OCI-LY1 (cell line): ENCODE results near the gene GPHA2.
A peak's percentile ranks its signal among the peaks of the same experiment; 100 is the strongest.

ENCODE experiments used
- H2AFZ ChIP-seq: fragments of 200-600 bp; sonication (generic), shearing (Covaris generic); 2 replicates; pipeline ENCODE4 v1.6.0; 2014; ENCODE audit warnings: antibody characterized with exemption, mild to moderate bottlenecking, low read length
- H3F3A ChIP-seq: fragments of 200-600 bp; sonication (generic), shearing (Covaris generic); 2 replicates; pipeline ENCODE4 v1.6.0; 2014; ENCODE audit warnings: mild to moderate bottlenecking, antibody characterized with exemption, low read length, moderate library complexity; ENCODE audit not compliant: insufficient read depth
- H3K27ac ChIP-seq: fragments of 200-600 bp; sonication (generic); 2 replicates; pipeline ENCODE4 v1.5.1; 2014; ENCODE audit warnings: low read length, mixed run types, mild to moderate bottlenecking, low read depth; ENCODE audit not compliant: poor library complexity, severe bottlenecking
- H3K27me3 ChIP-seq: fragments of 200-600 bp; sonication (generic); 2 replicates; pipeline ENCODE4 v1.6.0; 2014; ENCODE audit warnings: antibody characterized with exemption, mild to moderate bottlenecking, low read length, moderate library complexity; ENCODE audit not compliant: insufficient read depth
- H3K36me3 ChIP-seq: fragments of 200-600 bp; sonication (generic); 2 replicates; pipeline ENCODE4 v1.6.1; 2014; ENCODE audit warnings: mild to moderate bottlenecking, antibody characterized with exemption, low read length, moderate library complexity, mixed read lengths; ENCODE audit not compliant: insufficient read depth
- H3K4me1 ChIP-seq: fragments of 200-600 bp; sonication (generic); 2 replicates; pipeline ENCODE4 v1.5.1; 2014; ENCODE audit warnings: mild to moderate bottlenecking, low read length, moderate library complexity; ENCODE audit not compliant: insufficient read depth, severe bottlenecking
- H3K4me2 ChIP-seq: fragments of 200-600 bp; sonication (generic), shearing (Covaris generic); 2 replicates; pipeline ENCODE4 v1.6.1; 2014; ENCODE audit warnings: low read length
- H3K4me3 ChIP-seq: fragments of 200-600 bp; sonication (generic); 2 replicates; pipeline ENCODE4 v1.5.1; 2014; ENCODE audit warnings: low read length, low read depth, mild to moderate bottlenecking, mixed read lengths; ENCODE audit not compliant: poor library complexity, severe bottlenecking
- H3K79me2 ChIP-seq: fragments of 200-600 bp; shearing (Covaris generic); 2 replicates; pipeline ENCODE4 v1.6.1; 2016; ENCODE audit warnings: mixed run types, low read length, mixed read lengths; ENCODE audit not compliant: insufficient read depth
- H3K9ac ChIP-seq: fragments of 200-600 bp; sonication (generic), shearing (Covaris generic); 2 replicates; pipeline ENCODE4 v1.6.1; 2014; ENCODE audit warnings: mild to moderate bottlenecking, low read length, mixed read lengths
- H3K9me2 ChIP-seq: fragments of 200-600 bp; sonication (generic), shearing (Covaris generic); 2 replicates; pipeline ENCODE4 v1.6.1; 2014; ENCODE audit warnings: low read depth, mild to moderate bottlenecking, low read length, mixed read lengths
- H3K9me3 ChIP-seq: fragments of 200-600 bp; shearing (Covaris generic); 2 replicates; pipeline ENCODE4 v1.6.1; 2014; ENCODE audit warnings: low read length, mixed read lengths
- H4K20me1 ChIP-seq: fragments of 200-600 bp; sonication (generic), shearing (Covaris generic); 2 replicates; pipeline ENCODE4 v1.6.0; 2016; ENCODE audit warnings: mild to moderate bottlenecking, low read length; ENCODE audit not compliant: insufficient read depth
- CTCF ChIP-seq: fragments of 200-600 bp; sonication (generic), shearing (Covaris generic); IDR thresholded peaks from 2 replicates; pipeline ENCODE4 v1.5.1; 2017; ENCODE audit warnings: mild to moderate bottlenecking, antibody characterized with exemption, low read length, moderate library complexity, mixed read lengths
- EZH2 ChIP-seq: fragments of 200-600 bp; sonication (generic), shearing (Covaris generic); IDR thresholded peaks from 2 replicates; pipeline ENCODE4 v1.8.0; 2017; ENCODE audit warnings: borderline replicate concordance, mixed run types, mild to moderate bottlenecking, antibody characterized with exemption, low read length, moderate library complexity, mixed read lengths

GPHA2 gene

GRCh38 chr11:64915376-64915887 lies 20.3 kb downstream of the GPHA2 start:
- H3K9me2 ChIP-seq: no peaks in the 10 kb centered on the region
- TF ChIP-seq CTCF (no peak), EZH2 (no peak)
- H4K20me1 ChIP-seq: no peaks in the 10 kb centered on the region
- peak overlapping the region; percentile 96 for H3K4me2 ChIP-seq
- H3K4me1 ChIP-seq: peaks cover 38% of the 10 kb centered on the region
- H3K4me3 ChIP-seq: peak overlapping the region; percentile 89
- H2AFZ ChIP-seq: no peak overlapping the region
- H3K79me2 ChIP-seq: no peaks in the 10 kb centered on the region
- H3K36me3 ChIP-seq: peaks cover 22% of the 10 kb centered on the region
- no peaks in the 10 kb centered on the region for H3F3A ChIP-seq
- H3K27me3 ChIP-seq: no peaks in the 10 kb centered on the region
- H3K27ac ChIP-seq: peak overlapping the region; percentile 62
- H3K9ac ChIP-seq: peak overlapping the region; percentile 95
- no peaks in the 10 kb centered on the region for H3K9me3 ChIP-seq

GRCh38 chr11:64914123-64914522 lies 21.6 kb downstream of the GPHA2 start:
- Histone ChIP-seq H3K36me3 (peaks cover 35% of the 10 kb centered on the region), H3K9ac (no peak overlapping the region), H2AFZ (no peak overlapping the region), H3K4me3 (no peak overlapping the region), H3K9me3 (no peaks in the 10 kb centered on the region), H3K27me3 (no peaks in the 10 kb centered on the region), H3K4me2 (no peak overlapping the region), H3K9me2 (no peaks in the 10 kb centered on the region), H3K4me1 (peaks cover 33% of the 10 kb centered on the region), H3K79me2 (no peaks in the 10 kb centered on the region), H4K20me1 (no peaks in the 10 kb centered on the region), H3K27ac (no peak overlapping the region), H3F3A (no peaks in the 10 kb centered on the region)
- TF ChIP-seq EZH2 (no peak), CTCF (no peak)

GRCh38 chr11:64913171-64913727 lies 22.4 kb downstream of the GPHA2 start:
- Histone ChIP-seq H2AFZ (no peak overlapping the region), H3K9ac (no peak overlapping the region), H3K9me3 (no peaks in the 10 kb centered on the region), H4K20me1 (no peaks in the 10 kb centered on the region), H3K4me2 (no peak overlapping the region), H3K4me1 (peaks cover 24% of the 10 kb centered on the region), H3K36me3 (peaks cover 42% of the 10 kb centered on the region), H3K27ac (no peak overlapping the region), H3F3A (no peaks in the 10 kb centered on the region), H3K79me2 (no peaks in the 10 kb centered on the region), H3K27me3 (no peaks in the 10 kb centered on the region), H3K4me3 (no peak overlapping the region), H3K9me2 (no peaks in the 10 kb centered on the region)
- TF ChIP-seq EZH2: no peak
- TF ChIP-seq CTCF: no peak
